HFFc6 (cell line): ENCODE data around the gene ISCA2. TPM values are rescaled to one million over a fixed set of nuclear protein-coding genes. Genes with fewer than 3 reads are reported as not detected.

ENCODE experiments used
- DNase-seq: peaks from one replicate; pipeline ENCODE4 v3.0.0-alpha.2; 2018
- H3K27ac Mint-ChIP-seq: 2 replicates; pipeline ENCODE4 v1.8.0; 2020; ENCODE audit warnings: mild to moderate bottlenecking, mixed read lengths
- H3K27me3 Mint-ChIP-seq: 2 replicates; pipeline ENCODE4 v1.8.0; 2021; ENCODE audit warnings: mild to moderate bottlenecking, moderate library complexity, mixed read lengths; ENCODE audit not compliant: insufficient read depth
- H3K36me3 Mint-ChIP-seq: 2 replicates; pipeline ENCODE4 v1.8.0; 2021; ENCODE audit warnings: low read depth, mixed read lengths
- H3K4me1 Mint-ChIP-seq: 2 replicates; pipeline ENCODE4 v1.8.0; 2020; ENCODE audit warnings: low read depth, mixed read lengths
- H3K4me3 Mint-ChIP-seq: 2 replicates; pipeline ENCODE4 v1.8.0; 2020; ENCODE audit warnings: mild to moderate bottlenecking, moderate library complexity, mixed read lengths
- H3K9me3 Mint-ChIP-seq: 2 replicates; pipeline ENCODE4 v1.8.0; 2020; ENCODE audit warnings: mild to moderate bottlenecking, mixed read lengths
- CTCF ChIP-seq: fragments of 200-600 bp; sonication (generic); IDR thresholded peaks from 2 replicates; pipeline ENCODE4 v1.5.0; 2021; ENCODE audit warnings: antibody characterized with exemption, mild to moderate bottlenecking
- total RNA-seq, 6 experiments: library from RNA; stranded (reverse); fragmentation: NEBNext Ultra II Directional; extraction: Animal tissue kit (Norgen Biotek cat#: 25700); gene quantifications; 2 replicates in 1 of 6; 3 replicates in 5 of 6; pipeline ENCODE4 v1.2.3, GENCODE V29; 2021

ISCA2 gene
- total RNA-seq, 6 experiments from 2014 or later, result 27.7 to 39.4 (median 30.5) TPM

DNA sequence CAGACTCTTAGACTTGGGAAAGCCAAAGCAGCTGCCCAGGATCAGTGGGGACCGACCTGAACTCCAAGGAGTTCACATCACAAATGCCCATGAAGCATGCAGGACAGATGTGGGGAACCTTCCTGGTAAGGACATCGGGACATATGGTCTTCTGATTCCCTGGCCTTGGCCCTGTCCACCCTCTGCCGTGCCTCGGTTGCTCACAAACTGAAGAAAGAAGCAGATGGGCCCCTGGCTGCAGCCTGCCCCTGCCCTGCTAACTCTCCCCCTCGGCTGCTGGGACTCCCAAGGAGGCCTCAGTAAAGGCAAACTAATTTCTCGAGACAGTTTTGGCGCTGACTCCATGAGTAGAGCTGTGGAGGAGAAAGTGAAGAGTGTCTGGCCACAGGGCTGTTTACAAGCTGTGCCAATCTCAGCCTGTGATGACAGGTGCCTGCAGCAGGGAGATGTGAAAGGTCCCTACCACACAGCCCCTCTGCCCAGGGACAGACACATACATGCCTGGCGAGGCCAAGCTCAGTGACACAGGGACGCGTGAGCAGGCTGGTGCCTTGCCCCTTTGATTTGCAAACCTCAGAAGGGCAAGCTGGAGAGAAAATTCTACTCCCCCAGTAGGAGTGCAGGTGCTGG is 48.6 kb downstream of the ISCA2 start:
- Mint-ChIP-seq H3K4me3 (no peak overlapping the region), H3K36me3 (peaks cover 13% of the 10 kb centered on the region; the same call in 1 of the 2 replicates), H3K27me3 (peaks cover 3% of the 10 kb centered on the region), H3K27ac (no peak overlapping the region), H3K9me3 (no peaks in the 10 kb centered on the region), H3K4me1 (no peaks in the 10 kb centered on the region; the same call in 1 of the 2 replicates)
- no peak for DNase-seq
- TF ChIP-seq CTCF, result no peak

- peaks cover 6% of the 10 kb centered on the region for H3K4me1 Mint-ChIP-seq
- H3K4me3 Mint-ChIP-seq, result no peak overlapping the region
- DNase-seq, result no peak
Measured at GRCh38 chr14:74543771-74544438, 50.3 kb downstream of the ISCA2 start.

DNA sequence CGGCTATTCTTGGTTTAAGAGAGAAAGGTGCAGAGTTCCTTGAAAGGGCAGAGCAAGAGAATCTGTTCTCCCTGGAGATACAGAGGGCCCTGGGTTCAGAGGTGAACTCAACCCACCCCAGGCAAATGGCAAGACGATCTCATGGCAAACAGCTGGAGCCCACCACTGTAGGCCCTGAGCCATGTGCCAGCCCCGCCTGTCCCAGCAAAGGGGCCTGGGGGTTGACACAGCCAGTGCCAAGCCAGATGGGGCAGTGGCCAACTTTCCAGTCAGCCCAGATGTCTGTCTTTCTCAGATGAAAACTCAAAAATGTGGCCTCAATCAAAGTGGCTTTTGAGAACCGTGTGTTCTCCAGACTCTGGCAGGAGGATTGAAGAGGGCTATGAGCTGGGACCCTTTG is 51.8 kb downstream of the ISCA2 start:
- no peaks in the 10 kb centered on the region; the same call in 1 of the 2 replicates for H3K27me3 Mint-ChIP-seq
- no peak for DNase-seq
- peaks cover 11% of the 10 kb centered on the region for H3K4me1 Mint-ChIP-seq
- H3K27ac Mint-ChIP-seq, result no peak overlapping the region
- H3K9me3 Mint-ChIP-seq, result no peaks in the 10 kb centered on the region
- no peak overlapping the region for H3K4me3 Mint-ChIP-seq
- peaks cover 15% of the 10 kb centered on the region for H3K36me3 Mint-ChIP-seq
- no peak for TF ChIP-seq CTCF

More at GRCh38 chr14:74543771-74544438, 50.3 kb downstream of the ISCA2 start:
- Mint-ChIP-seq H3K27ac (0 out of 2 replicates have a peak overlapping the region, but pooled peaks have one; percentile 18), H3K9me3 (no peaks in the 10 kb centered on the region), H3K27me3 (no peaks in the 10 kb centered on the region; the same call in none of the 2 replicates), H3K36me3 (peaks cover 19% of the 10 kb centered on the region)
- TF ChIP-seq CTCF, result no peak

DNA sequence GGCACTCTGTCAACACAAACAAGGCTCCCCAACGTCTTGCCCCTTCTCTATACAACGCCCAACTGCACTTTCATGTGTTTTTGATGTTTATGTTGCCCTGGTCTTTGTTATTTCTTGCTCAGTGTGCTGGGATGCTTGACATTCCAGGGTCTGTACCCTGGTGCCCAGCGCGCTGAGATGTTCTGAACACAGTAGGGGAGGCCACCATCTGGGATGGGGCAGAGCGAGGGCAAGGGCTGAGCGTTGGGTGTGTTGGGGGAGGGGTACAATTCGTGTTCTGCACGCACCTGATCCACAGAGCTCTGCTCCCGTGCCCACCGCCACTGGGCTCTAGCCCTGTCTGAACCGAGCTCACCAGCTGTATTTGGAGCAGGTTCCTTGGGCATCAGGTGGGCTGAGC is 52.9 kb downstream of the ISCA2 start:
- no peak for DNase-seq
- no peak overlapping the region for H3K4me3 Mint-ChIP-seq
- H3K36me3 Mint-ChIP-seq, result peaks cover 17% of the 10 kb centered on the region
- H3K27me3 Mint-ChIP-seq, result no peaks in the 10 kb centered on the region; the same call in 1 of the 2 replicates
- no peaks in the 10 kb centered on the region for H3K9me3 Mint-ChIP-seq
- no peak overlapping the region; the same call in 1 of the 2 replicates for H3K27ac Mint-ChIP-seq
- H3K4me1 Mint-ChIP-seq, result peaks cover 11% of the 10 kb centered on the region
- no peak for TF ChIP-seq CTCF

Other genes starting within 250 kb of the ISCA2 start
- 10 to 100 TPM; 13.4 to 18.5 (median 15.7) TPM for gene ABCD4, start 190.8 kb upstream of the ISCA2 start, total RNA-seq
- not detected for gene VRTN, start 145.3 kb upstream of the ISCA2 start, total RNA-seq
- gene SYNDIG1L, start 67.6 kb upstream of the ISCA2 start, total RNA-seq, result not detected
- gene NPC2, start 460 bp upstream of the ISCA2 start, total RNA-seq, result 10 to 100 TPM; 69.1 to 89.9 (median 78.8) TPM
- gene LTBP2, start 118.5 kb downstream of the ISCA2 start, total RNA-seq, result 100 to 1,000 TPM; 109 to 165 (median 120) TPM
- 10 to 100 TPM; 36.7 to 42.3 (median 40.6) TPM for gene AREL1, start 219.3 kb downstream of the ISCA2 start, total RNA-seq
- gene FCF1, start 219.4 kb downstream of the ISCA2 start, total RNA-seq, result 10 to 100 TPM; 69.7 to 87.4 (median 79.6) TPM